NCI-H748 (cell line): ENCODE results near the gene ADRM1.

Experiments used
- DNase-seq: peaks from one replicate; lab custom pipeline; 2025; ENCODE audit not compliant: unreplicated experiment; lab: John Stamatoyannopoulos, UW

ADRM1 gene, protein sequence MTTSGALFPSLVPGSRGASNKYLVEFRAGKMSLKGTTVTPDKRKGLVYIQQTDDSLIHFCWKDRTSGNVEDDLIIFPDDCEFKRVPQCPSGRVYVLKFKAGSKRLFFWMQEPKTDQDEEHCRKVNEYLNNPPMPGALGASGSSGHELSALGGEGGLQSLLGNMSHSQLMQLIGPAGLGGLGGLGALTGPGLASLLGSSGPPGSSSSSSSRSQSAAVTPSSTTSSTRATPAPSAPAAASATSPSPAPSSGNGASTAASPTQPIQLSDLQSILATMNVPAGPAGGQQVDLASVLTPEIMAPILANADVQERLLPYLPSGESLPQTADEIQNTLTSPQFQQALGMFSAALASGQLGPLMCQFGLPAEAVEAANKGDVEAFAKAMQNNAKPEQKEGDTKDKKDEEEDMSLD

DNA sequence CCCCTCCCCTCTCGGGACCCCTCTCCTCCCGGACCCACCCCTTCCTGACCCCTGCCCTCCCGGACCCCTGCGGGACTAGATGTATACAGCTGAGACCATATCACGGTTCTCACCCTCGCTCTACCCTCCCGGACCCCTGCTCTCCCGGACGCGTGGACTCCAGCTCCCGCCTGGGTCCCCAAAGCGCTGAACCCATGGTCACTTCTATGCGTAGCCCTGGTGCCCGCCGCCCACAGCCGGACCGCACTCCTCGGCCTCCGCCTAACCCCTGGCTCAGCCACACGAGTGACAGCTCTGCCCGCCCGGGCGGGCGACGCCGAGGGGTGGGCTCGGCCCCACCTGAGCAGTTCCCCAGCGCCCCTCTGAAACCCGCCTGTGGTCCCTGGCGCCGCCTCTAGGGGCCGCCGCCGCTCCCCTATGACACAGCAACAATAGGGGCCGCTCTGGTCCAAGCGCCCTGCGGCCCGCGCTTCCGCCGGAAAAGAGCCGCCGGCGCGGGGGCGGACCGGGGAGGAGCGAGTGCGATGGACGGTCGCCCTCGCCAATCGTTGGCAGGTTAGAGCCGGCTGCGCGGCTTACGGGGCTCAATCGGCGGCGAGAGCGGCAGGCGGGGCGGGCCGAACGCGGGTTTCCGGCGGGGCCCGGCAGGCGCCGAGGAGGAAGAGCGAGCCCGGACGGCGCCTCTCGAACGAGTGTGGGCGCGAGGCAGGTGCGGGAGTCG is at the start of gene ADRM1:
ADRM1 (plus strand) TSS at position 657 of the 721 bp plus-strand sequence. CDS start 572 bp downstream, outside the sequence.
- peak; percentile 94 for DNase-seq

DNA sequence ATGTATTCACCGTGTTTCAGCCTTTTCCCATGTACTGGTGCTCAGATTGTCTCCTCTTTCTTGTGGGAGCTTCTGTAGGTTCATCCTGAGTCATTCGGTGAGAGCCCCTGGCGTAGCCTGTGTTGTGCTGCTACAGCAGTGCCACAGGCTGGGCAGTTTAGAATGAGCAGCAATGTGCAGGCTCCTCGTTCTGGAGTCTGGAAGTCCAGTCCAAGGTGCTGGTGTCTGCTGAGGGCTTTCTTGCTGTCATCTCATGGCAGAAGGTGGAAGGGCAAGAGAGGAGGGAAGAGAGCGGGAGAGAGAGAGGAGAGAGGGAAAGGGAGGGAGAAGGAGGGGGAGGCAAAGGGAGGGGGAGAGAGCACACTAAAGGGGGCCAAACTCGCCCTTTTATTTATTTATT is 49.4 kb upstream of the ADRM1 start:
- DNase-seq: no peak

DNA sequence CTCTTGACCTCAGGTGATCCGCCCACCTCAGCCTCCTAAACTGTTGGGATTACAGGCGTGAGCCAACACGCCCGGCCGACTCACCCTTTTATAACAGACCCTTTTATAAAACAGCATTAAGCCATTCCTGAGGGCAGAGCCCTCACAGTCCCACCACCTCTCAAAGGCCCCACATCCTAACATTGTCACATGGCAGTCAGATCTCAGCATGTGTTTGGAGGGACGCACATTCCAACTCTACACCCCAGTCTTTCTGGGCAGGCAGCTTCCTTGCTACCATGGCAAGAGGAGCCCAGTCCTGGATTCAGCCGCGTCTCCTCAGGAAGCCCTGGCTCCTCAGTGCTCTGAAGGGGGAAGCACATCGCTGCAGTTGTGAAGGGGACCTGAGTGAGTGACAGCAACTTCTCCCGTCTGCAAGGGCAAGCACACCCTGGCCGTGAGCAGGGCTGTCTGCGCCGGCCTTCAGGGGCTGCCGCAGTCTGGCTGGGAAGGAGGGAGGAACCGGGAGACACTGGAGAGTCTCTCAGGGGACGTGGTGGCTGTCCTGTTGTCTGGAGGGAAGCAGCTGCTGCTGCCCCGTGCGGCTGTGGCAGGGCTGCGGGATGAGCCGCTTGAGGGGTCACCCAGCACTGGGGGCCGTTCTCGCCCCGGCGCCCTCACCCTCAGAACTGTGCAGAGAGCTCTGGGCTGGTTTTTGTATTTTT is 48.6 kb upstream of the ADRM1 start:
- DNase-seq: no peak

- no peak for DNase-seq
These were observed 46.8 kb upstream of the ADRM1 start for GRCh38 chr20:62255976-62256375.

DNA sequence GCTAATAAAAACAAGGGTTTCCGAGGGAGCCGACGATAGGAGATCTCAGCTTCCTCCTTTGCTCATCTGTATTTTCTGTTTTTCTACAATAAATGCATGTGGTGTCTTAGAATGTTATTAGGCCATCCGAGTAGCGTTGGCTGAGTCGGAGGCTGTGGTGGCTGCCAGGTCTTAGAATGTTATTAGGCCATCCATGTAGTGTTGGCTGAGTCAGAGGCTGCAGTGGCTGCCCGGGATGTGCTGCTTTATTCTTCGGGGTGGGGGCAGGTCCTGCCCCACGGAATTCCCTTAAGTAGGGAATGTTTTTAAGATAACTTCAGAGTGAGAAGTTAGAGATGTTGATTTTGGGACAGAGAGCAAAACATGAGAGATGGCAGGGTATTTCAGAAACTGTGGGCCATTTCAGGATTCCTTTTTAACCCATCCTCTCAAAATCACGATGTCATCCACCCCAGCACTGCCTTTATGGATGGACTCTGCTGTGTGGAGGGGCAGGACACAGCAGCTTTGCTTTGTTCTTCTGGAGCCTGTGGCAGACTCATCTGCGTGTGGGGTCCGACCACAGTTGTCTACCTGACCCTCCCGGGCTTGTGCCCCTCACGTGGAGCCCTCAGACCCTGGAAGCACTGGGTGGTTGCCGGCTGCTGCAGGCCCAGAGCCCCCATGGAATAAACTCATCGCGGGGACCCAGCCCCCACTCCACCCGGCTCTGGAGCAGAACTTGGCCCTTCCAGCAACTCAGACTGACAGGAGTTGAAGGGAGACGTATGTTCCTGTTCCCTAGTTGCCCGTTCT is 44.1 kb upstream of the ADRM1 start:
- DNase-seq: no peak

GRCh38 chr20:62259294-62259565 is 43.6 kb upstream of the ADRM1 start:
- no peak for DNase-seq

DNA sequence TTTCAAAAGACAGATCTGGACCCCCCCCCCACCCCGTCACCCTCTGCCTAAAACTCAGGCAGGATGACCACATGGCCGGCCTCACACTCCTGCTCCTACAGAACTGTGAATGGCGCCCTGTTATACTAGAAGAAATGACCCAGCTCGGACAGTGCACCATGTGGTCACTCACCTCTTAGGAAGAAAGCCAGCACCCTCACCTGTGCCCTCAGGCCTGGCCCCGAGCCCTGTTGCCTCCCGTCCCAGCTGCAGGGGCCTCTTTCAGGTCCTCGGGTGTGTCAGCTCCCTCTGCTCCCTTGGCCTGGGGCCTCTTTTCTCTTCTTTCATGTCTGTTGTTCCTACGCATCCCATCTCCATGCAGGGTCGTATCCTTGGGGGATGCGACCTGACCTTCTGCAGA is 40.7 kb upstream of the ADRM1 start:
- DNase-seq: no peak

- no peak for DNase-seq
These were observed 39.4 kb upstream of the ADRM1 start for GRCh38 chr20:62263396-62263795.

GRCh38 chr20:62265365-62265764 is 37.4 kb upstream of the ADRM1 start:
- no peak for DNase-seq

- no peak for DNase-seq
These were observed 36.5 kb upstream of the ADRM1 start for GRCh38 chr20:62266340-62266739.

- no peak for DNase-seq
These were observed 35.9 kb upstream of the ADRM1 start for GRCh38 chr20:62266851-62267250.

DNA sequence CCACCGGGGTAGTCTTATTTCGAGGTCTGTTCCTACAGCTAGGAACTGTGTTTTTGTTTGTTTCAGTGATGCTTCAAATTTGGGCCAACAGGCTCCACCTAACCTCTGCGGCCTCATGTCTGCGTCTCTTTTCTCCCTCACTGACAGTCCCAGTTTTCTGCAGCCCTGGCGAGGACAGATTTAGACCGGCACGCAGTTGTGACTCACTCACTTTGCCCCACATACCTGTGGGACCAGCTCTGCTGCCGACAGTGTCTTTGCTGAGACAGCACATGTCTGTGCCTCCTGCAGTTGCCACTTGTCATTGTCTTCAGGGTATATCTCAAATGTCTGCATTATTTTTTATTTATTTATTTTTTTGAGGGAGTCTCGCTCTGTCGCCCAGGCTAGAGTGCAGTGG is 35.3 kb upstream of the ADRM1 start:
- DNase-seq: no peak

DNA sequence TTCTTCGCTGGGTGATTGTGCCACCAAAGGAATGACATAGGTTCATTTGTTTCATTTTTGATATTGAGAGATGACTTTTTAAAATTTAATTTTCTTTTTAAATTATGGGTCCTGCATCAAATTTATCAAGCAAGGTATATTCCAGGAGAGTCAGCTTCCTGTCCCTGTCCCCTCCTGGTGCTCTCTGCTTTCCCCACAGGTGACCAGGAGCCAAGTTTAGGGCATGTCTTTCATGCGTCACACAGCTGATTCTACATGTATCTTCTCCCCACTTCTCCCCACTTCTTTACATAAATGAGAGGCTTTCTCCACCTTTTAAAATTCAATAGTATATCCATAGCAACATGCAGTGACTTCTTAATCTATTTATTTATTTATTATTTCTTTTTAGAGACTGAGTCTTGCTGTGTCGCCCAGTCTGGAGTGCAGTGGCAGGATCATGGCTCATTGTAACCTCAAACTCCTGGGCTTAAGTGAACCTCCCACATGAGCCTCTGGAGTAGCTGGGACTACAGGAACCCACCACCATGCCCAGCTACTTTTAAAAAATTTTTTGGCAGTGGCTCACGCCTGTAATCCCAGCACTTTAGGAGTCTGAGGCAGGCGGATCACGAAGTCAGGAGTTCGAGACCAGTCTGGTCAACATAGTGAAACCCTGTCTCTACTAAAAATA is 34.4 kb upstream of the ADRM1 start:
- no peak for DNase-seq

- DNase-seq: no peak
These were observed 33.4 kb upstream of the ADRM1 start for GRCh38 chr20:62269378-62269777.

DNA sequence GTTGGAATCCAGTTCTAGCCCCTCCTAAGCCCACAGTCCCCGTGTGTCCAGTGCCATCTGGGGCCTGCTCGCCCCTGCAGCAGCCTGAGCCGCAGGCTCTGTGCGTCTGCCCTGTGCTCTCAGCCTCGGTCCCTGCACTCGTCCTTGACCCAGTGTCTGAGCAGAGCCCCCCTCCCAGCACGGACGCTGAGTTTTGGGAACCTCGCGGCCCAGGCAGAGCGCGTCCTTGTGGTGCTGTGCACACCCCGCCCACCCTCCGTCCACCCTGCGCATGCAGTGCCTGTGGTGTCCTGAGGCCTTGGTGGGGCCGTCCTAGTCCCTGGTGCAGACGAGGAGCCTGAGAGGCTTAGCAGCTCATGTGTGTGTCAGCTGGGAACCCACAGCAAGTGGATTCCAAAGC is 32.9 kb upstream of the ADRM1 start:
- DNase-seq: no peak

- DNase-seq: no peak
These were observed 30.6 kb upstream of the ADRM1 start for GRCh38 chr20:62272200-62272599.

- no peak for DNase-seq
These were observed 29.4 kb upstream of the ADRM1 start for GRCh38 chr20:62273416-62273815.

- DNase-seq: no peak
These were observed 28.4 kb upstream of the ADRM1 start for GRCh38 chr20:62274332-62274950.

DNA sequence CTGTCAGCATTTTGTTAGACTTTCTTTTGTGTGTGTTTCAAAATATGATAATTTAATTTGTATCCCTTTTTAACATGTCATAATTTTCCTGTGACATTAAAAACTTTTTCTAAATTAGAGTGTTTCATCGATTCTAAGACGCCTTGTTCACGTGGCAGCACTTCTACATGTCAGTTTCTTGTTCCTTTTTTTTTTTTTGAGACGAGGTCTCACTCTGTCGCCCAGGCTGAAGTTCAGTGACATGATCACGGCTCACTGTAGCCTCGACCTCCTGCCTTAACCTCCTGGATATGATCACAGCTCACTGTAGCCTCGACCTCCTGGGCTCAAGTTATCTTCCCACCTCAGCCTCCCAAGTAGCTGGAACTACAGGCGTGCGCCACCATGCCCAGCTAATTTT is 27.6 kb upstream of the ADRM1 start:
- no peak for DNase-seq

DNA sequence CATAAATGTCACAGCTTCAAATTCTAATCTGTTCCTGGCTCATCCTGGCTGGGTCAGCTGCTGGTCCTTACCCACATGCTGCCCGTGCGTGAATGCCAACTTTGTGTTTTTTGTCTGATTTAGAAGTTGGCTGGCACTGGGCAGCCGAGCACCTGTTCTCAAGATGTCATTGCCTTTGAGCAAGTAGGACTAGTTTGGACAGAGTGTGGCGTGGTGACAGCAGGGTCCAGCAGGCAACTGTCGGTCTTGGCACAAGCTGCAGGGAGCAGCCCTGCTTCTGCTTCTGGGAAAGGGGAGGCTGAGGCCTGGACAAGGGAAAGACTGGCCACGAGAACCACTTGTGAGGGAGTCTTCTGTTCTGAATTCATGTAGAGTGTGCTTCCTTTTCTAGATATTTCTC is 26.4 kb upstream of the ADRM1 start:
- DNase-seq: no peak
